Stimulated activated memory B cell treated with anti-CD40 and anti-IgM and Interleukin-4, amounts not matched to agents 10 μg/mL and 1 μg/mL and 100 μg/mL, for 72 hours (primary cell): ENCODE measurements around the gene USP54.
"Not testable (repeated sequence)": the region's sequence is repeated elsewhere in the genome, so short reads cannot be mapped to it uniquely, and the experiment has no call there.

Experiments used
- ATAC-seq: fragments of 150-1000 bp; cut with Tn5 transposase; 2 replicates; pipeline ENCODE4 v1.10.0; 2021
- H3K27ac Mint-ChIP-seq: one replicate; pipeline ENCODE4 v1.8.0; 2022; ENCODE audit warnings: mild to moderate bottlenecking, mixed read lengths
- H3K27me3 Mint-ChIP-seq: one replicate; pipeline ENCODE4 v1.8.0; 2022; ENCODE audit warnings: mixed read lengths
- H3K36me3 Mint-ChIP-seq: one replicate; pipeline ENCODE4 v1.8.0; 2022; ENCODE audit warnings: mixed read lengths
- H3K4me1 Mint-ChIP-seq: one replicate; pipeline ENCODE4 v1.8.0; 2022; ENCODE audit warnings: mixed read lengths
- H3K4me3 Mint-ChIP-seq: one replicate; pipeline ENCODE4 v1.8.0; 2022; ENCODE audit warnings: mild to moderate bottlenecking, moderate library complexity, mixed read lengths
- H3K9me3 Mint-ChIP-seq: one replicate; pipeline ENCODE4 v1.8.0; 2022; ENCODE audit warnings: mixed read lengths

Gene USP54

GRCh38 chr10:73576178-73576889 lies 14.8 kb downstream of the USP54 start:
- peaks cover 15% of the 10 kb centered on the region for H3K4me1 Mint-ChIP-seq
- H3K4me3 Mint-ChIP-seq, result no peak overlapping the region
- no peak for ATAC-seq
- peak overlapping the region; percentile 59 for H3K27ac Mint-ChIP-seq
- no peaks in the 10 kb centered on the region for H3K27me3 Mint-ChIP-seq
- peaks cover 5% of the 10 kb centered on the region for H3K36me3 Mint-ChIP-seq
- H3K9me3 Mint-ChIP-seq, result no peaks in the 10 kb centered on the region

GRCh38 chr10:73567025-73567424 lies 24.1 kb downstream of the USP54 start:
- H3K9me3 Mint-ChIP-seq, ATAC-seq, H3K27ac Mint-ChIP-seq, H3K4me1 Mint-ChIP-seq, H3K27me3 Mint-ChIP-seq, H3K4me3 Mint-ChIP-seq: not testable (repeated sequence)
- peaks cover 16% of the 10 kb centered on the region for H3K36me3 Mint-ChIP-seq

- no peak for ATAC-seq
- H3K4me1 Mint-ChIP-seq, result no peaks in the 10 kb centered on the region
- H3K9me3 Mint-ChIP-seq, result no peaks in the 10 kb centered on the region
- no peak overlapping the region for H3K4me3 Mint-ChIP-seq
- H3K27me3 Mint-ChIP-seq, result no peaks in the 10 kb centered on the region
- H3K27ac Mint-ChIP-seq, result no peak overlapping the region
- peaks cover 4% of the 10 kb centered on the region for H3K36me3 Mint-ChIP-seq
Observed at GRCh38 chr10:73561192-73561591, 29.9 kb downstream of the USP54 start.

DNA sequence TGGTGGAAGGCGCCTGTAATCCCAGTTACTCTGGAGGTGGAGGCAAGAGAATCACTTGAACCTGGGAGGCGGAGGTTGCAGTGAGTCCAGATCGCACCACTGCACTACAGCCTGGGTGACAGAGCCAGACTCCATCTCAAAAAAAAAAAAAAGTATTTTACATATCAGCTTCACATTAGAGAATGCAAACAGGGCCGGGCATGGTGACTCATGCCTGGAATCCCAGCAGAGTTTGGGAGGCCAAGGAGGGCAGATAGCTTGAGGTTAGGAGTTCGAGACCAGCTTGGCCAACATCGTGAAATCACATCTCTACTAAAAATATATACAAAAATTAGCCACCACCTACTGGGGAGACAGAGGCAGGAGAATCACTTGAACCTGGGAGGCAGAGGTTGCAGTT lies 31.6 kb downstream of the USP54 start:
- H3K27me3 Mint-ChIP-seq, result no peaks in the 10 kb centered on the region
- no peak overlapping the region for H3K4me3 Mint-ChIP-seq
- ATAC-seq, result no peak
- no peaks in the 10 kb centered on the region for H3K36me3 Mint-ChIP-seq
- H3K27ac Mint-ChIP-seq, result no peak overlapping the region
- H3K9me3 Mint-ChIP-seq, result no peaks in the 10 kb centered on the region
- no peaks in the 10 kb centered on the region for H3K4me1 Mint-ChIP-seq

- no peaks in the 10 kb centered on the region for H3K36me3 Mint-ChIP-seq
- H3K4me3 Mint-ChIP-seq, result no peak overlapping the region
- ATAC-seq, result no peak
- no peaks in the 10 kb centered on the region for H3K9me3 Mint-ChIP-seq
- H3K4me1 Mint-ChIP-seq, result peaks cover 7% of the 10 kb centered on the region
- no peaks in the 10 kb centered on the region for H3K27me3 Mint-ChIP-seq
- H3K27ac Mint-ChIP-seq, result no peak overlapping the region
Observed at GRCh38 chr10:73556855-73557254, 34.3 kb downstream of the USP54 start.

DNA sequence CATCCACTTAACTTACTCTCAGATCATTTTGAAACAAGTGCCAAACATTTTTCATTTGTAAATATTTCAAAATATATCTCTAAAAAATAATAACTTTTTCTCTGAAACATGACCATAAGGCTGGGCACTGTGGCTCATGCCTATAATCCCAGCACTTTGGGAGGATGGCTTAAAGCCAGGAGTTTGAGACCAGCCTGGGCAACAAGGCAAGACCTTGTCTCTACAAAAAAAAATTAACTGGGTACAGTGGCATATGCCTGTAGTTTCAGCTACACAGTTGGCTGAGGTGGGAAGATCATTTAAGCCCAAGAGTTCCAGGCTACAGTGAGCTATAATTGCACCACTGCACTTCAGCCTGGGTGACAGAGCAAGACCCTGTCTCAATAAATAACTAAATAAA lies 36.4 kb downstream of the USP54 start:
- no peak for ATAC-seq
- no peak overlapping the region for H3K27ac Mint-ChIP-seq
- H3K27me3 Mint-ChIP-seq, result no peaks in the 10 kb centered on the region
- H3K4me3 Mint-ChIP-seq, result no peak overlapping the region
- H3K9me3 Mint-ChIP-seq, result no peaks in the 10 kb centered on the region
- H3K4me1 Mint-ChIP-seq, result peaks cover 7% of the 10 kb centered on the region
- no peaks in the 10 kb centered on the region for H3K36me3 Mint-ChIP-seq

DNA sequence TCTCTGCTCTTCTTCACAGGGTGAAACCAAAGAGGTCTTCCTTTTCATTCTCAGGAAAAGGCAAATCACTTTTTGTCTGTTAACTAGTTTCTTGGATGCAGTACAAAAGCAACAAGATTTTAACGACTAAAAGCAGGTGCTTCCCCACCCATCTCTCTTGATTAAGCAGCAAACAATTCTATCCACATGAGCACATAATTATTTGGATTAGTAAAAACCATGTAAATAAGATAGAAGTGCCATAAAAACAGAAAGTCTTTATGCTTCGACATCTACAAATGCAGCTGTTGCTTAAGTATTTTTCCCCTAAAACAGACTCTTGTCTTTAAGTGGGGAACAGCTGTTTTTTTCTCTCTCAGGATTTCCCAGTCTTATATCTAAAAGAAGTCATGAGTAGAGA lies 37.4 kb downstream of the USP54 start:
- Mint-ChIP-seq H3K36me3 (peaks cover 7% of the 10 kb centered on the region), H3K4me1 (peaks cover 7% of the 10 kb centered on the region), H3K27me3 (no peaks in the 10 kb centered on the region), H3K9me3 (no peaks in the 10 kb centered on the region), H3K4me3 (no peak overlapping the region), H3K27ac (peak overlapping the region; percentile 24)
- ATAC-seq, result no peak

- H3K4me3 Mint-ChIP-seq, result no peak overlapping the region
- peaks cover 7% of the 10 kb centered on the region for H3K4me1 Mint-ChIP-seq
- H3K27me3 Mint-ChIP-seq, result no peaks in the 10 kb centered on the region
- no peaks in the 10 kb centered on the region for H3K9me3 Mint-ChIP-seq
- peaks cover 7% of the 10 kb centered on the region for H3K36me3 Mint-ChIP-seq
- H3K27ac Mint-ChIP-seq, result no peak overlapping the region
- peak; percentile 43 for ATAC-seq
Observed at GRCh38 chr10:73552819-73553715, 38.1 kb downstream of the USP54 start.

- no peaks in the 10 kb centered on the region for H3K27me3 Mint-ChIP-seq
- H3K36me3 Mint-ChIP-seq, result peaks cover 7% of the 10 kb centered on the region
- ATAC-seq, result no peak
- H3K4me1 Mint-ChIP-seq, result peaks cover 7% of the 10 kb centered on the region
- no peak overlapping the region for H3K27ac Mint-ChIP-seq
- H3K9me3 Mint-ChIP-seq, result no peaks in the 10 kb centered on the region
- H3K4me3 Mint-ChIP-seq, result no peak overlapping the region
Observed at GRCh38 chr10:73551515-73551914, 39.6 kb downstream of the USP54 start.

- no peaks in the 10 kb centered on the region for H3K4me1 Mint-ChIP-seq
- no peak overlapping the region for H3K4me3 Mint-ChIP-seq
- H3K9me3 Mint-ChIP-seq, result no peaks in the 10 kb centered on the region
- H3K27ac Mint-ChIP-seq, result no peak overlapping the region
- peaks cover 24% of the 10 kb centered on the region for H3K36me3 Mint-ChIP-seq
- no peaks in the 10 kb centered on the region for H3K27me3 Mint-ChIP-seq
- no peak for ATAC-seq
Observed at GRCh38 chr10:73545357-73545756, 45.8 kb downstream of the USP54 start.

GRCh38 chr10:73537709-73538108 lies 53.4 kb downstream of the USP54 start:
- ATAC-seq, result no peak
- Mint-ChIP-seq H3K4me1 (no peaks in the 10 kb centered on the region), H3K27me3 (no peaks in the 10 kb centered on the region), H3K36me3 (peaks cover 26% of the 10 kb centered on the region), H3K9me3 (no peaks in the 10 kb centered on the region), H3K27ac (no peak overlapping the region), H3K4me3 (no peak overlapping the region)

DNA sequence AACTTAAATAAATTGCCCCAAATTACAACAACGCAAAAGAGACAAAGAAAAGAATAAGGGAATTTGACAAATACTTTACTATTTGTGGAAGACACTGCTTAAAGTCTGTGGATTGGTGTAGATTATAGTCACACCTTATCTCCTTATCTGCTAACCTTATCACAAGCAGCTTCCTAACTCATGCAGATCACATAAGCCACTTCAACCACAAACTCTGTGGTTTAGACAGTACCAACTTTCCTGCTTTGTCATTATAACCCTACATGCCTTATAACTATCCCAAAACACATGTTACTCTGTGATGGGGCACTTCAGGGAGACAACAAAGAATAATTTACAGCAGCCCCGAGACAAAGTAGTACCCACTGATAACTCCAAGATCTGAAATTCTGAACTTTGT lies 53.9 kb downstream of the USP54 start:
- peaks cover 22% of the 10 kb centered on the region for H3K36me3 Mint-ChIP-seq
- no peak for ATAC-seq
- no peaks in the 10 kb centered on the region for H3K27me3 Mint-ChIP-seq
- no peaks in the 10 kb centered on the region for H3K9me3 Mint-ChIP-seq
- H3K27ac Mint-ChIP-seq, result no peak overlapping the region
- H3K4me3 Mint-ChIP-seq, result no peak overlapping the region
- no peaks in the 10 kb centered on the region for H3K4me1 Mint-ChIP-seq

- no peaks in the 10 kb centered on the region for H3K27me3 Mint-ChIP-seq
- H3K9me3 Mint-ChIP-seq, result no peaks in the 10 kb centered on the region
- H3K4me1 Mint-ChIP-seq, result no peaks in the 10 kb centered on the region
- no peak overlapping the region for H3K4me3 Mint-ChIP-seq
- peaks cover 7% of the 10 kb centered on the region for H3K36me3 Mint-ChIP-seq
- H3K27ac Mint-ChIP-seq, result no peak overlapping the region
- no peak for ATAC-seq
Observed at GRCh38 chr10:73534857-73535256, 56.3 kb downstream of the USP54 start.

DNA sequence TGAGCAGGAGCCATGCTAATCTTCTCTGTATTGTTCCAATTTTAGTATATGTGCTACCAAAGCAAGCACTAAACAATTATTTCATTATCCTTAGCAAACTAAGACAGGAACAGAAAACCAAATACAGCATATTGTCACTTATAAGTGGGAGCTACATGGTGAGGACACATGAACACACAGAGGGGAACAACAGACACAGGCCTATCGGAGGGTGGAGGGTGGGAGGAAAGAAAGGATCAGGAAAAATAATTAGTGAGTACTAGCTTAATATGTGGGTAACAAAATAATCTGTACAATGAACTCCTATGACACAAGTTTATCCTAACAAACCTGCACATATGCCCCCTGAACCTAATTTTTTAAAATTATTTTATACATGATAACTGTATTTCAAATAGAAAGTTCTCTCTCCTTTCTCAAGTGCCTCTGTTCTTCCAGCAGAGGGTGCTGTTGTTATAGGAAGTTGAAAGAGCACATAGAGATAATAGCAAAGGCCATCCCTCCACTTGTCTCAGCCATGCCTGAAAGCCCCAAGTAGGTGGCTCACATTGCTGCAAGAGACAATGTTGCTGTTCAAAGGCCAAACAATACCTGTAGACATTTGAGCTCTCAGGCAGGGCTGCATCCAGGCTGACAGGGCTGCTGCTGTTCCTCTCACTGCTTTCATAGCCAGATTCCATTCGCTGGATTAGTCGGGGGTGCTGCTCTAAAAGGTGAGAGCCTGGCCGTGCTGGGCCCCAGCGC lies 61.9 kb downstream of the USP54 start:
- H3K9me3 Mint-ChIP-seq, result no peaks in the 10 kb centered on the region
- H3K27me3 Mint-ChIP-seq, result no peaks in the 10 kb centered on the region
- no peak overlapping the region for H3K27ac Mint-ChIP-seq
- peaks cover 7% of the 10 kb centered on the region for H3K36me3 Mint-ChIP-seq
- no peaks in the 10 kb centered on the region for H3K4me1 Mint-ChIP-seq
- no peak overlapping the region for H3K4me3 Mint-ChIP-seq
- peak; percentile 80 for ATAC-seq

DNA sequence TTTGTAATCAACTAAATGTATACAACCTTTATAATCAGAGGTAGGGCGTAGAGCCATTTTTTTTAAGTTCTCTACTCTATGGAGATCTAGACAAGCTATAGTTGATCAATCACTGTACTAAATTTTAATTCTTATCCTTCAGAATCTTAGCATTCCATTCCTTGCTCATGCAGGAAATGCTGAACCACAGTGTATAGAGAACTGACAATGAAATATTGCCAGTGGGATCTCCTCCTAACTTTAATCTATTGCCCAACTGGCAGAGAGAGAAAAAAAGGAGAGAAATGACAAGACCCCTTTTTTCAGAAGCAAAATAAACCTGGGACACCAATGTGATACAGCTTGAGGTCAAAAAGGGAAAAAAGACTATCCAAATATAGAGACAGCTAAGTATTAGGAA lies 68.9 kb downstream of the USP54 start:
- no peak overlapping the region for H3K27ac Mint-ChIP-seq
- ATAC-seq, result no peak
- no peaks in the 10 kb centered on the region for H3K27me3 Mint-ChIP-seq
- peaks cover 28% of the 10 kb centered on the region for H3K36me3 Mint-ChIP-seq
- H3K4me1 Mint-ChIP-seq, result no peaks in the 10 kb centered on the region
- H3K4me3 Mint-ChIP-seq, result no peak overlapping the region
- H3K9me3 Mint-ChIP-seq, result no peaks in the 10 kb centered on the region
